Adrenal gland (tissue), 5 donors: Measurements from ENCODE around the gene FLNC.

Experiments
- CTCF ChIP-seq, 6 experiments: fragments of 450-650 bp in 4 of 6; fragments of 200-600 bp in 2 of 6; sonication (generic) in 1 of 6; IDR thresholded peaks; 1 replicate in 5 of 6; 2 replicates in 1 of 6; pipeline versions ENCODE4 v1.5.1 to v1.8.0; 2016 to 2021; ENCODE audit warnings: antibody characterized with exemption in 6 of 6, mild to moderate bottlenecking in 2 of 6, moderate library complexity in 1 of 6
- POLR2A ChIP-seq, 2 donors: fragments of 450-650 bp; IDR thresholded peaks; one replicate each; pipeline ENCODE4 v1.6.1; 2017; ENCODE audit warnings: antibody characterized with exemption in 2 of 2, mild to moderate bottlenecking in 2 of 2, moderate library complexity in 1 of 2
- donor health status: DM: no; HTN: no; CAD: no.

GRCh38 chr7:128889121-128889520, 58.9 kb downstream of the FLNC start:
- TF ChIP-seq POLR2A (IDR thresholded peaks at IDR 0.05) (no peak), CTCF (IDR thresholded peaks at IDR 0.05) (no peak)
